ENCODE measurements around the gene HNF1B. TPM values are rescaled to one million over a fixed set of nuclear protein-coding genes. Genes with fewer than 3 reads are reported as not detected.
A peak's percentile ranks its signal among the peaks of the same experiment; 100 is the strongest.

Gene HNF1B
- total RNA-seq, 2 donors from 2014 or later = 0.50 TPM; not detected in 1

DNA sequence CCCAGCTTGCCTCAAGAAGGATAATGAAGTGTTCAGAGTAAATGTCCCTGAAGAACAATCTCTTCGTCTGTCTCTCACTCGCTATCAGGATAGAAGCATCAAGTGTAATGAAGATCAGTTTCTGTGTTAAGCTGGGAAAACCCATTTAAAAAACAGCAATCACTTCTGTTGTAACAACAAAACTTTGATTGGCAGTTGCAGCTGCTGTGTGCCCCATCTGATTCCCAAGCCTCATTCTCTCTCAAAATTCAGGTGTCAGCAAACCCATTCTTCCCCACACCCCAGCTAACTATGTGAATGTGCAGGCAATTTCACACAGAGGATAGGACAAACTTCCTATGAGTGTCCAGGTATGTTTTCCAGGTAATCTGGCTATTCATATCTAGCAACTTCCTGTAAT, 2.4 kb upstream of the HNF1B start:
- Mint-ChIP-seq H3K27ac (no peak overlapping the region), H3K27me3 (peaks cover 42% of the 10 kb centered on the region), H3K4me1 (peaks cover 6% of the 10 kb centered on the region), H3K36me3 (ENCODE audit: low read depth) (no peaks in the 10 kb centered on the region), H3K4me3 (no peak overlapping the region), H3K9me3 (no peaks in the 10 kb centered on the region)
- ATAC-seq (replicated peaks) = no peak

DNA sequence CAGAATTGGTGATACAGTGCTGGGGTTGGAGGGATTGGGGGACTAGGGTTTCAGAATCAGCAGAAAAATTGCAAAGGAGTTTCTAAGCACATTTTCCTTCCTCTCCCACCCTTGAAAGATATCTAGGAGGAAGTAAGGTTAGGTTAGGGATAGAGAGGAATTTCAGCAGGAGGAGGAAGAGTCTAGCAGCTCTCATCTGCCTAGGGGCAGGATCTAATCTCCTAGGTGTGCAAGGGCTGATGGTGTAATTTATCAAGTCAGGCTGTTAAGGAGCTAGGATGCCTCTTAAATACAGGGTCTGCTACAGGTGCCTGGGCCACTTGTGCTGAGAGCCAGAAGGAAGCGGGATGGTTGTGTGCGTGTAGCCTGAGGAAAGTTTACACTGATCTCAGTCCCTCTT, 1.8 kb upstream of the HNF1B start:
- no peaks in the 10 kb centered on the region for H3K9me3 Mint-ChIP-seq
- ATAC-seq (replicated peaks) = no peak
- H3K27ac Mint-ChIP-seq = no peak overlapping the region
- H3K4me1 Mint-ChIP-seq = peaks cover 6% of the 10 kb centered on the region
- no peak overlapping the region for H3K4me3 Mint-ChIP-seq
- H3K36me3 Mint-ChIP-seq (ENCODE audit: low read depth) = no peaks in the 10 kb centered on the region
- H3K27me3 Mint-ChIP-seq = peaks cover 44% of the 10 kb centered on the region

DNA sequence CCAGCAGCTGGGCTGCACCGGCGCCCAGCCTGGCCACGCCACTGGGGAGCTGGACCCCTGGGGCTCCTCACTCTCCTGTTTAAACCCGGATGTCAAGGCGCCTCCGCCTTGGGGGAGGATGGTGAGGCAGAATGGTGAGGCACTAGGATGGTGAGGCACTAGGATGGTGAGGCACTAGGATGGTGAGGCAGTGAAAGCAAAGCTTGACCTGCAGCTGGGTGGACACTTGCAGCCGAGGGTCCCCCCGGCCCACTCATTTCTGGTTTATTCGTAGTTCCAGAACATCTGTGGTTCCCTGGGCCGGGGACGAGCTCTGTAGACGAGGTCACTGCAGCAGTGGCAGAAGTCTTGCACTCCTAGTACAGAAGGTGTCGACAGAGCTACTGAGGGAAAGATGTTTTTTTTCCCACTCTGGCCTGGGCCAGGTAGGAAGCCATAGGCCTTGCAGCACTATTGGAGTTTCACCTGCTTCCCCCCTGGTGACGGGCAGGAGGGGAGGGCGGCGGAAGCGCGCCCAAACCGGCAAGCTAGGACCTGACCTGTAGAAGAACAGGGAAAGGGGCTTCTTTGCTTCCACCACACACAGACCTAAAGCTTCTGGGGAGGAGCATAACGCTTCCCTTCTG, 1.1 kb upstream of the HNF1B start:
- no peak for ATAC-seq (replicated peaks)
- Mint-ChIP-seq H3K9me3 (no peaks in the 10 kb centered on the region), H3K4me3 (no peak overlapping the region), H3K4me1 (peaks cover 6% of the 10 kb centered on the region), H3K27me3 (peaks cover 48% of the 10 kb centered on the region), H3K27ac (no peak overlapping the region), H3K36me3 (ENCODE audit: low read depth) (no peaks in the 10 kb centered on the region)

DNA sequence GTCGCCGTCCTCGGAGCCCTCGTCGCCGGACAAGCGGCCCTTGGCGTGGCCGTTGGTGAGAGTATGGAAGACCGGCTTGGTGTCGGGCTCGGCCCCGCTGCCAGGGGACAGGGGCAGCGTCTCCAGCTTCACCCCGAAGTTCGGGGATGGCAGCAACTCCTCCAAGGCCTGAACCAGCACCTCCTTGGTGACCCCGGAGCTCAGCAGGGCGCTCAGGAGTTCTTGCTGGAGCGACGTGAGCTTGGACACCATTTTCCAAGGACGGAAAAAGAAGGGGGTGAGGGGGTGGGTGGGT, 279 bp downstream of the HNF1B start:
- Mint-ChIP-seq H3K9me3 (no peaks in the 10 kb centered on the region), H3K4me3 (peak overlapping the region; percentile 66), H3K27ac (peak overlapping the region; percentile 25), H3K27me3 (peaks cover 59% of the 10 kb centered on the region), H3K4me1 (peaks cover 6% of the 10 kb centered on the region), H3K36me3 (ENCODE audit: low read depth) (no peaks in the 10 kb centered on the region)
- ATAC-seq (replicated peaks) = peak; percentile 10

DNA sequence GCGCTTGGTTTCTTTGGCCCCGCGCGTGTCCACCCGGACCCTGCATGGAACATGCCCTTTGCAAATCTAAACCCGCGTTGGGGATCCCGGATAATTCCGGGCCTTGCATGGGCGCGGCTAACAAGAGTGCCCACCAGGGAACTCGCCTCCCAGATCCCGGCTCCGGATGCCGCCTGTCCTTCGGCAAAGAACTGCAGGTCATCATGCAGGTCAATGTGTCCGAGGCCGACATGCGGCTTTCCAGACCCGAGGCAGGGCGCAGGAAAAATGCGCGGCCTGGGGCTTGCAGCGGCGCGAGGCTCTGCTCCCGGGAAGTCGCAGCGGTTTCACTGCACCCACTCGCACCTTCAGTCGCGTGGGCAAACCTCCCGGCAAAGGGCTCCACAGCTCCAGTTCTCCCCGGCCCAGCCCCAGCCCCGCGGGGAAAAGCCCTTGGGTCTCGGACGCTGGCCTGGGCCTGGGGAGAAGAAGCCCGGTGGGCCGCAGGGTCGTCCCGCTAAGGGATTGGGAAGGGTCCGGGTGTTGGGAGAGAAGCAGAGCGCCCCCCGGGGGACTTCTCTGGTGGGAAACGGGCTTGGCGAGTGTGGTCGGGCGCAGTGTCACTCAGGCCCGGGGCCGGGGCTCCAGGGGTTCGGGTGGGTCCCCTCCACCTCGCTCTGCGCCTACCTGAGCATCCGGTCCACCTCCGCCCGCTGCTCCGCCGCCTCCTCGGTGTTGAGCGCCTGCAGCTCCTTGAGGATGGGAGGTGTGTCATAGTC, 805 bp downstream of the HNF1B start:
- H3K27me3 Mint-ChIP-seq = peaks cover 64% of the 10 kb centered on the region
- no peaks in the 10 kb centered on the region for H3K9me3 Mint-ChIP-seq
- peak; percentile 43 for ATAC-seq (replicated peaks)
- peaks cover 6% of the 10 kb centered on the region for H3K4me1 Mint-ChIP-seq
- peak overlapping the region; percentile 25 for H3K27ac Mint-ChIP-seq
- no peaks in the 10 kb centered on the region for H3K36me3 Mint-ChIP-seq (ENCODE audit: low read depth)
- peak overlapping the region; percentile 66 for H3K4me3 Mint-ChIP-seq

DNA sequence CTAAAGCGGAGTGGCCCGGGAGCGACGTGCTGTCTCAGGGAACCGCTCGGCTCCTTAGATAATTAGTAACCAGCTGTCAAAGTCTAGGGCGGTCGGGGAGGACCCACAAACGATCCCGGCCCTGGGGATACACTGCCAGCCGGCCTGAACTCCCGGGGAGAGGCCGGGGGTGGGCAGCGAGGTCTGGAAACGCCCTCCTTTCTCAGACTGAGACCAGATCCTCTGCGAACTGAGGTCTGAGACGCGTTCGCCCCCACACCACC, 1.3 kb downstream of the HNF1B start:
- H3K27me3 Mint-ChIP-seq = peaks cover 66% of the 10 kb centered on the region
- peak overlapping the region; percentile 61 for H3K4me3 Mint-ChIP-seq
- no peaks in the 10 kb centered on the region for H3K9me3 Mint-ChIP-seq
- ATAC-seq (replicated peaks) = peak; percentile 17
- H3K4me1 Mint-ChIP-seq = peaks cover 6% of the 10 kb centered on the region
- H3K36me3 Mint-ChIP-seq (ENCODE audit: low read depth) = no peaks in the 10 kb centered on the region
- no peak overlapping the region for H3K27ac Mint-ChIP-seq

DNA sequence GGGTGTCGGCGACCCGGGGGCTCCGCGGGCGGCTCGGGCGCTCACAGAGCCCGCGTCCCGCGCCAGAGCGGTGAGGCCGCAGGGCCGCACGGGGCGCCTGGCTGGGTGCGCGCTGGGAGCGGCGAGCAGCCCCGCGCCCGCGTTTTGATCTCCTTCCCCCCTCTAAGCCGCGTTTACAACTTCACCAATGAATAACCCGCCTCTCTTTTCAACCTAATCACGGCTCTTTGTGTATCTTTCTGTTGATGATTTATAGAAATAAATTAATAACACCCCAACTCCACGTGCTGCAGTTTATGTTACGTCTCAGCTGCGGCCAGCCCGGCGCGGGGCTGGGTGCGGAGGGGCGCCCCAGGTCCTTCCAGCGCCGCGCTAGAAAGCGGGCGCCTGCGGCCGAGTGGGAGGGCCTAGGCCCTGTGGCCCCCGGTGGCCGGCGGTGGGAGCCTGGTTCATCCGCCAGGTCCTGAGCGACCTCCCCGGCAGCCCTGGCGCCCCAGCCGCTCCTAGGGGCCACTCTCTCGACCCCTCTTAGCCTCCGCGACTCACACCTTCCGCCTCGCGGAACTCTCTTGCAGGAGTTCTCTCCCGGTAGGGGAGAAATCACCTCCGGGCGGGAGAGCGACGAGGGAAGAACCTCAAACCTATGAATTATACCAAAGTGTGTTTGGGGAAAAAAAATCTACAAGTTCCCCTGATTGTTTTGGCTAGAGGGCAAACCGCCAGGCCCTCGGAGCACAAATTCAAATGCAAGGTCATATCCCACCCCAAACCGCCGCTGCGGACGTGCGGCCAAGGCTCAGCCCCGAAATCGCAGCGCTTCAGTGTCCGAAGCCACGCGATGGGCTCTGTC, 1.9 kb downstream of the HNF1B start:
- ATAC-seq (replicated peaks) = peak; percentile 13
- Mint-ChIP-seq H3K36me3 (ENCODE audit: low read depth) (no peaks in the 10 kb centered on the region), H3K4me1 (peaks cover 6% of the 10 kb centered on the region), H3K27me3 (peaks cover 68% of the 10 kb centered on the region), H3K4me3 (peak overlapping the region; percentile 61), H3K9me3 (no peaks in the 10 kb centered on the region), H3K27ac (no peak overlapping the region)

DNA sequence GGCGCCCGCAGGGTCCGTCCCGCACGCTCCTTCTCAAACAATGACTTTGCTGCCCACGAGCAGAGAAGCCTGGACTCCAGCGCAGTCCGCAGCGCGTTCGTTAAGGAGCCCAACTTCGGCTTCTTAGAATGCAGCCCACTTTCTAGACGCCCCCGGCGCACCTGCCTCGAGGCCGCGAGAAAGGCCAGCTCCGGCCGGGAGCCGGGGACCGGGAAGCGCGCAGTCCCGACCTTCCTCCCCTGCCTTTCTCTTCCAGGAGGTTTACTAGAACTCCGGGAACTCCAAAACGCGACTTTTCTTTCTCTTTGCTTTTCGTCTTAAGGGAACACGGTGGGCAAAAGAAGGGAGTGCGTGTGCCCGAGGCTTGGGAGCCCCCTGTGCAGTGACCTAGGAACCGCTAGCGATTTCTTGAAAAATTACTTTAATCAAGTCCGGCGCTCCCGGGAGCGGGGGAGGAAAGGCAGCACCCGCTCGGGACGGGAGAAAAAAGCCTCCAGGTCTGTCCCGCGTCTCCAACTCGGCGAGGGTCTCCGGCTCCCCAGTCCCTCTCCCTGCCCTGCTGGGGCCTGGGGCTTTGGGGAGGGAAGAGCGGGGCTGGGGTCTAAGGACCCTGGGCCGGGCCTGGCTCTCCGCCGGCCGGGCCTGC, 2.6 kb downstream of the HNF1B start:
- Mint-ChIP-seq H3K9me3 (no peaks in the 10 kb centered on the region), H3K27me3 (peaks cover 63% of the 10 kb centered on the region), H3K4me1 (peaks cover 6% of the 10 kb centered on the region), H3K27ac (no peak overlapping the region), H3K4me3 (peak overlapping the region; percentile 39), H3K36me3 (ENCODE audit: low read depth) (no peaks in the 10 kb centered on the region)
- no peak for ATAC-seq (replicated peaks)

DNA sequence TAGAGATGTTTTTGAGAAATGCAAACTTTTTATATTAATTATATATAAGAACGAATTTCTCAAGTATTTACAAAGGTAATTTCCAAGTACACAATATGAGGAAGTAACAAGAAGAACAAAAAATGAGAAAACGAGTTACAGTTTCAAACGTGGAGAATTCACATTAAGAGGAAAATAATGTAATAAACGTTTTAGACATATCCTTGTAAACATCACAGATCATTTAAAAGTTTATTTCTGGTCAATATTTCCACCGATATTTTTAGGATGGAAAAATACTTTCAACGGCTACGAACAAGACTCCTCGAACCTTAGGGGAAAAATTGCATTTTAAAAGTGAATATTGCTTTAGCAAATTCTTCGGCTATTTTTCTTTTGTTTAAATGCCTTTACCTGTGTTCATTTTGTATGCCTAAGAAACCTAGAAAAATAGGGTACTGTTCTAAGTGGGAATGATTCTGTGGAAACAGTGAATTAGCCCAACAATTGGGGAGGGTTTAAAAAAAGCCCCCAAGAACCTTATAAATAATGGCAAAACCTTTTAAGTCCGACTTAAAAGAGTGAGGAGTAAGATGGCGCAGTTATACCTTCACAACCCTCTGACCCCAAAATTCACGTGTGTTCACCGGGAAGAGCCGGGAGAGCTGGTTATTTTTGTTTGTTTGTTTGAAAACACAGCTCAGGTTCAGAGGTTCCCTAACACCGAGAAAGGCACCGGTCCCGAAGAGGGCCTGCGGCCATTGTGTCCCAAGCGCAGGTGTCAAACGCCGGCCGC, 3.3 kb downstream of the HNF1B start:
- peak overlapping the region; percentile 39 for H3K4me3 Mint-ChIP-seq
- peaks cover 63% of the 10 kb centered on the region for H3K27me3 Mint-ChIP-seq
- peaks cover 6% of the 10 kb centered on the region for H3K4me1 Mint-ChIP-seq
- no peak overlapping the region for H3K27ac Mint-ChIP-seq
- no peak for ATAC-seq (replicated peaks)
- no peaks in the 10 kb centered on the region for H3K9me3 Mint-ChIP-seq
- no peaks in the 10 kb centered on the region for H3K36me3 Mint-ChIP-seq (ENCODE audit: low read depth)

DNA sequence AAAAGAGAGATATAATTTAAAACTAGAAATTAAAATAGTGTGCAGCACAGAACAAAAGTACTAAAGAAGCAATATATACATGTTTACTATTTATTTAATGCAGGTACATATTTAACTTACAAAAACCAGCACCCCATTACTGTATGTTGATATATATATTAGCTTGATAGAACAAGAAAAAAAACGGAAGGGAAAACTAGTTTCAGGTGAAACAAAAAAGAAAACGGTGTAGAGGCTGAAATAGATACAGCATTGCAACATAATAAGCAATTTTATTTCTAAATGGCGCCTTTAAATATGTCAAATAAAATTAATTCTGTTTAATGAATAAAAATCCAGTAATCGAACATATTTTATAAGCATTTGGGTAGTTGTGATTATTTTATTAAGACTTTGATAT, 3.9 kb downstream of the HNF1B start:
- no peaks in the 10 kb centered on the region for H3K9me3 Mint-ChIP-seq
- no peak overlapping the region for H3K27ac Mint-ChIP-seq
- no peak overlapping the region for H3K4me3 Mint-ChIP-seq

DNA sequence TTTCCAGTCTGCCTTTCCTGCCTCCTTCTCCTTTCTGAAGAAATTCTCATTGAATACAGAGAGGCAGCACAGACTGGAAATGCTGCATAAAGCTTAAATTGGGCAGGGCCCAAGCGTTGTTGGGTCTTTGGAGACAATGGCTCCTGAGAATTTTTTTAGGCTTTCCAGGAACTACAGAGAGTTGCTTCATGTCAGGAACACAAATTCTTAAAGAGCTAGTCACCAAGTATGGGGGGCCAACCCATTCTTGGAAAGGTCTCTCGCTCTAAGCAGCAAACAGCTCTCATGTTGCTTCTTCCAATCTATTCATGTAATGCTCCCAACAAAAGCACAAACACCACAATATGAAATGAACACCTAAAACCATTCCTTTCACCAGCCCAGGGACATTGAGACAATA, 6.9 kb downstream of the HNF1B start:
- Mint-ChIP-seq H3K4me1 (no peaks in the 10 kb centered on the region), H3K9me3 (no peaks in the 10 kb centered on the region), H3K27ac (no peak overlapping the region), H3K27me3 (peaks cover 47% of the 10 kb centered on the region), H3K36me3 (ENCODE audit: low read depth) (no peaks in the 10 kb centered on the region), H3K4me3 (no peak overlapping the region)
- no peak for ATAC-seq (replicated peaks)

More for the DNA sequence above, 3.9 kb downstream of the HNF1B start:
- peaks cover 6% of the 10 kb centered on the region for H3K4me1 Mint-ChIP-seq
- no peaks in the 10 kb centered on the region for H3K36me3 Mint-ChIP-seq (ENCODE audit: low read depth)
- H3K27me3 Mint-ChIP-seq = peaks cover 64% of the 10 kb centered on the region
- no peak for ATAC-seq (replicated peaks)

DNA sequence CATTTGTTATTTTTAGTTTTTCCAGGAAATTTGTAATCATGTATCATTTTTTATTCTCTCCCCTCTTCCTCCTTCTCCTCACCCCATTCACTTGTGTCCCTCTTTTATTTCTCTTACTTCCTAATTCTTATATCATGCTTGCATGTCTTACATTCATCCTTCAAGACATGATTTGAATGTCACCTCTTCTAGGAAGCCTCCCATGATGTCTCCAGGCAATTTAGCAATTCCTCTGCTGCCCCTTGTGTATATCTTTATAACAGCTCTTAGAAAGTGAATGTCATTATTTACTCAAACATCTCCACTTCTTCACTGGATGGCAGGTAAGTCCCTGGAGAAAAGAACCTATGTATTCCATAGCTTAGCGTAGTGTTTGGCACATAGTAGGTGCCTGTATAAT, 7.8 kb downstream of the HNF1B start:
- no peaks in the 10 kb centered on the region for H3K36me3 Mint-ChIP-seq (ENCODE audit: low read depth)
- H3K9me3 Mint-ChIP-seq = no peaks in the 10 kb centered on the region
- peaks cover 47% of the 10 kb centered on the region for H3K27me3 Mint-ChIP-seq
- ATAC-seq (replicated peaks) = no peak
- H3K4me3 Mint-ChIP-seq = no peak overlapping the region
- H3K4me1 Mint-ChIP-seq = no peaks in the 10 kb centered on the region
- H3K27ac Mint-ChIP-seq = no peak overlapping the region

DNA sequence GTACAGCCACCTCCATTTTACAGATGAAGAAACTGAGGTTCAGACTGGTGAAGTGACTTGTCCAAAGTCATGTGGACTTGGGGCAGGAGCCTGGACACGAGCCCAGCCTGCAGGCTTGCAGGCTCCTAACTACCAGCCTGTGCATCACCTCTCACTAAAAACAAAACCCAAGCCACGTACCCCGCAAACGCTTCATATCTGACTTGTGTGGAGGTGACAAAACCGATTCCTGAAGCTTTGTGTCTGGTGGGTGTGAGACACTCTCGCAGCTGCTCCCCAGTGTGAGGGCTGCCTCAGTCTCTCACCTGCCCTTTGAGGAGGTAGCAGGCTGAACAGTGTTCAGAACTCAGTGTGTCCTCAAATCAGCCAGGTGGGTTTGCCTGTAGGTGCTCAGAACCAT, 8.4 kb downstream of the HNF1B start:
- H3K27ac Mint-ChIP-seq = no peak overlapping the region
- H3K9me3 Mint-ChIP-seq = no peaks in the 10 kb centered on the region
- H3K4me3 Mint-ChIP-seq = no peak overlapping the region
- no peaks in the 10 kb centered on the region for H3K36me3 Mint-ChIP-seq (ENCODE audit: low read depth)
- peak; percentile 53 for ATAC-seq (replicated peaks)
- no peaks in the 10 kb centered on the region for H3K4me1 Mint-ChIP-seq
- H3K27me3 Mint-ChIP-seq = peaks cover 43% of the 10 kb centered on the region

DNA sequence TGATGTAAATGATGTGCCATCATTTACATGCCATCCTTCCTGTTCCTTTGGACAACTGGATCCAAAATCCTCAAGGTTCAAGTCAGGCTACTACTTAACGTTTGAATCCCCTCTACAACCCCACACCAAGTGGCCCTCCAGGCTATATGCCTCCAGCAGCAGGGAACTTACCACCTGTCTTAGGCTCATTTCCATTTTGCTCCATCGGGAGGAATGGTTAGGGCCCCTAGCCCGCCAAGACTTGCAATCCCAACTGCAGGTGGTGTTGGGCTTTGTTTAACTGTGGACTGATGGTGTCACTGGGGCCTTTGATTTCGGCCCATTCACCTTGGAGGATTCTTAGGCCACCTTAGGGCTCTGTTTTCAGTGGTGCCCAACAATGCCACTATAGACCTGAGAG, 9.7 kb downstream of the HNF1B start:
- no peaks in the 10 kb centered on the region for H3K9me3 Mint-ChIP-seq
- no peak overlapping the region for H3K27ac Mint-ChIP-seq
- H3K36me3 Mint-ChIP-seq (ENCODE audit: low read depth) = no peaks in the 10 kb centered on the region
- no peak for ATAC-seq (replicated peaks)
- no peak overlapping the region for H3K4me3 Mint-ChIP-seq
- peaks cover 41% of the 10 kb centered on the region for H3K27me3 Mint-ChIP-seq
- no peaks in the 10 kb centered on the region for H3K4me1 Mint-ChIP-seq

Measured in activated T-helper 17 cell treated with anti-CD3 and anti-CD28 coated beads, Interleukin-2, amount 50 U/mL, for 72 hours (primary cell).